H1 (cell line): Measurements from ENCODE around the gene BTBD9. TPM values are rescaled to one million over a fixed set of nuclear protein-coding genes. Genes with fewer than 3 reads are reported as not detected.

ENCODE experiments used
- ATF3 ChIP-seq: IDR thresholded peaks from 2 replicates; pipeline ENCODE4 v1.6.1; 2011; ENCODE audit warnings: low read depth, mild to moderate bottlenecking, low read length; ENCODE audit not compliant: insufficient read depth
- BACH1 ChIP-seq: IDR thresholded peaks from 2 replicates; pipeline ENCODE4 v1.6.1; 2012; ENCODE audit warnings: low read length, improper control_type of control experiment
- BRCA1 ChIP-seq: IDR thresholded peaks from 2 replicates; pipeline ENCODE4 v1.6.1; 2012; ENCODE audit warnings: low read depth, low read length, improper control_type of control experiment
- CHD7 ChIP-seq: fragments of 300-600 bp; sonication (generic); IDR thresholded peaks from 2 replicates; pipeline ENCODE4 v1.7.1; 2012; ENCODE audit warnings: low read length, moderate library complexity, mild to moderate bottlenecking, inconsistent platforms; ENCODE audit not compliant: insufficient replicate concordance
- EZH2 ChIP-seq: fragments of 200-600 bp; sonication (generic); IDR thresholded peaks from 2 replicates; pipeline ENCODE4 v1.7.1; 2012; ENCODE audit warnings: low read depth, mild to moderate bottlenecking, moderate library complexity, low read length, inconsistent platforms; ENCODE audit not compliant: severe bottlenecking
- FOSL1 ChIP-seq: IDR thresholded peaks from 2 replicates; pipeline ENCODE4 v1.6.1; 2011; ENCODE audit warnings: mild to moderate bottlenecking, low read depth, low read length, moderate library complexity; ENCODE audit not compliant: insufficient read depth
- JUN ChIP-seq: IDR thresholded peaks from 2 replicates; pipeline ENCODE4 v1.6.1; 2011; ENCODE audit warnings: low read depth, mild to moderate bottlenecking, improper control_type of control experiment, low read length
- KDM1A ChIP-seq: fragments of 200-600, 300-600 bp; sonication (generic); IDR thresholded peaks from 2 replicates; pipeline ENCODE4 v1.7.1; 2016; ENCODE audit warnings: mild to moderate bottlenecking, low read length, borderline replicate concordance
- MAFK ChIP-seq: IDR thresholded peaks from 2 replicates; pipeline ENCODE4 v1.6.1; 2012; ENCODE audit warnings: low read depth, mild to moderate bottlenecking, improper control_type of control experiment, low read length
- SRF ChIP-seq: IDR thresholded peaks from 2 replicates; pipeline ENCODE4 v1.6.1; 2011; ENCODE audit warnings: mild to moderate bottlenecking, low read depth, low read length, moderate library complexity
- TAF1 ChIP-seq: IDR thresholded peaks from 2 replicates; pipeline ENCODE4 v1.6.1; 2011; ENCODE audit warnings: mild to moderate bottlenecking, low read depth, low read length
- TCF12 ChIP-seq: IDR thresholded peaks from 2 replicates; pipeline ENCODE4 v1.6.1; 2011; ENCODE audit warnings: low read depth, mild to moderate bottlenecking, low read length
- polyA plus RNA-seq, 7 experiments: library from polyadenylated mRNA; depleted of rRNA in 3 of 7; stranded (reverse) in 5 of 7; unstranded in 2 of 7; fragments of >200 nt in 5 of 7; fragments of 200-250 nt in 2 of 7; gene quantifications; 1 replicate in 5 of 7; 2 replicates in 1 of 7; 4 replicates in 1 of 7; pipeline versions ENCODE4 v1.2.1 to v1.2.3, GENCODE V29; 2011 to 2013; ENCODE audit warnings: missing spikeins in 2 of 7, mixed read lengths in 2 of 7
- total RNA-seq: library from RNA; stranded (reverse); fragmentation: NEBNext Ultra II Directional; extraction: Animal tissue kit (Norgen Biotek cat#: 25700); gene quantifications from 2 replicates; pipeline ENCODE4 v1.2.1, GENCODE V29; 2021

Gene BTBD9
- total and polyA plus RNA-seq, 2 of the 8 experiments (the other 6 are each of a cell fraction or from before 2014, with no cell fraction given) = 0.92 to 4.1 TPM

GRCh38 chr6:38637756-38638155 lies 2.0 kb downstream of the BTBD9 start (continued):
- TF ChIP-seq CHD7 = no peak
- no peak for TF ChIP-seq TAF1
- TF ChIP-seq SRF = no peak
- TF ChIP-seq BRCA1 = no peak
- no peak for TF ChIP-seq JUN
- no peak for TF ChIP-seq BACH1
- TF ChIP-seq KDM1A = no peak
- no peak for TF ChIP-seq MAFK
- no peak for TF ChIP-seq FOSL1
- TF ChIP-seq EZH2 = no peak
- no peak for TF ChIP-seq TCF12
- TF ChIP-seq ATF3 = no peak
